ENCODE measurements around the gene CHL1. TPM values are rescaled to one million over a fixed set of nuclear protein-coding genes. Genes with fewer than 3 reads are reported as not detected.

Gene CHL1
- polyA plus RNA-seq, 3 donors, result 1.7 to 17.1 (median 8.2) TPM

- H3K27ac ChIP-seq (ENCODE audit: low read depth, low read length), result no peak overlapping the region
- WGBS, 3 donors, result 34 to 39% (median 36%) methylated on average over 35 of the region's 35 CpGs
Observed at GRCh38 chr3:308597-309321, 112.2 kb downstream of the CHL1 start.

GRCh38 chr3:312160-312733 is 115.7 kb downstream of the CHL1 start:
- no peak overlapping the region for H3K27ac ChIP-seq (ENCODE audit: low read depth, low read length)
- WGBS, 3 donors, result 26 to 75% (median 62%) methylated on average over 3 of the region's 3 CpGs

- WGBS, 3 donors, result 58 to 74% (median 70%) methylated on average over 2 of the region's 2 CpGs
- H3K27ac ChIP-seq (ENCODE audit: low read depth, low read length), result no peak overlapping the region
Observed at GRCh38 chr3:312911-313310, 116.3 kb downstream of the CHL1 start.

- WGBS, 3 donors, result 62 to 89% (median 82%) methylated on average over 3 of the region's 3 CpGs
- no peak overlapping the region for H3K27ac ChIP-seq (ENCODE audit: low read depth, low read length)
Observed at GRCh38 chr3:317012-317411, 120.4 kb downstream of the CHL1 start.

- 57 to 84% (median 80%) methylated on average over 2 of the region's 2 CpGs for WGBS, 3 donors
Observed at GRCh38 chr3:318903-319302, 122.3 kb downstream of the CHL1 start.

GRCh38 chr3:324423-324822 is 127.9 kb downstream of the CHL1 start:
- 82 to 93% (median 86%) methylated on average over 2 of the region's 2 CpGs for WGBS, 3 donors
- no peak overlapping the region for H3K27ac ChIP-seq (ENCODE audit: low read depth, low read length)

More at GRCh38 chr3:318903-319302, 122.3 kb downstream of the CHL1 start:
- H3K27ac ChIP-seq (ENCODE audit: low read depth, low read length), result no peak overlapping the region

- 88 to 94% (median 89%) methylated on average over 1 of the region's 1 CpG for WGBS, 3 donors
- H3K27ac ChIP-seq (ENCODE audit: low read depth, low read length), result no peak overlapping the region
Observed at GRCh38 chr3:325495-325894, 128.9 kb downstream of the CHL1 start.

GRCh38 chr3:330494-331115 is 134.0 kb downstream of the CHL1 start:
- 55 to 73% (median 69%) methylated on average over 1 of the region's 1 CpG for WGBS, 3 donors
- no peak overlapping the region for H3K27ac ChIP-seq (ENCODE audit: low read depth, low read length)

GRCh38 chr3:331881-332280 is 135.3 kb downstream of the CHL1 start:
- 68 to 83% (median 77%) methylated on average over 5 of the region's 5 CpGs for WGBS, 3 donors
- no peak overlapping the region for H3K27ac ChIP-seq (ENCODE audit: low read depth, low read length)

GRCh38 chr3:332701-333100 is 136.1 kb downstream of the CHL1 start:
- no peak overlapping the region for H3K27ac ChIP-seq (ENCODE audit: low read depth, low read length)
- 42 to 45% (median 43%) methylated on average over 2 of the region's 2 CpGs for WGBS, 3 donors

GRCh38 chr3:335240-335639 is 138.7 kb downstream of the CHL1 start:
- 46 to 75% (median 64%) methylated on average over 5 of the region's 5 CpGs for WGBS, 3 donors

GRCh38 chr3:339351-339750 is 142.8 kb downstream of the CHL1 start:
- WGBS, 3 donors, result 40 to 74% (median 70%) methylated on average over 5 of the region's 5 CpGs
- no peak overlapping the region for H3K27ac ChIP-seq (ENCODE audit: low read depth, low read length)

More at GRCh38 chr3:335240-335639, 138.7 kb downstream of the CHL1 start:
- H3K27ac ChIP-seq (ENCODE audit: low read depth, low read length), result no peak overlapping the region

- WGBS, 3 donors, result 71 to 78% (median 73%) methylated on average over 4 of the region's 4 CpGs
- H3K27ac ChIP-seq (ENCODE audit: low read depth, low read length), result no peak overlapping the region
Observed at GRCh38 chr3:341998-342397, 145.4 kb downstream of the CHL1 start.

- WGBS, 3 donors, result 91 to 98% (median 94%) methylated on average over 1 of the region's 1 CpG
- H3K27ac ChIP-seq (ENCODE audit: low read depth, low read length), result no peak overlapping the region
Observed at GRCh38 chr3:346186-346585, 149.6 kb downstream of the CHL1 start.

GRCh38 chr3:347581-347980 is 151.0 kb downstream of the CHL1 start:
- no peak overlapping the region for H3K27ac ChIP-seq (ENCODE audit: low read depth, low read length)
- 69 to 84% (median 77%) methylated on average over 3 of the region's 3 CpGs for WGBS, 3 donors

GRCh38 chr3:350871-351371 is 154.4 kb downstream of the CHL1 start:
- WGBS, 3 donors, result 51 to 60% (median 55%) methylated on average over 4 of the region's 4 CpGs

GRCh38 chr3:352599-352998 is 156.0 kb downstream of the CHL1 start:
- no peak overlapping the region for H3K27ac ChIP-seq (ENCODE audit: low read depth, low read length)
- WGBS, 3 donors, result 49 to 84% (median 64%) methylated on average over 1 of the region's 1 CpG

More at GRCh38 chr3:350871-351371, 154.4 kb downstream of the CHL1 start:
- H3K27ac ChIP-seq (ENCODE audit: low read depth, low read length), result no peak overlapping the region

- 69 to 81% (median 79%) methylated on average over 3 of the region's 3 CpGs for WGBS, 3 donors
- H3K27ac ChIP-seq (ENCODE audit: low read depth, low read length), result no peak overlapping the region
Observed at GRCh38 chr3:353191-353739, 156.7 kb downstream of the CHL1 start.

- no peak overlapping the region for H3K27ac ChIP-seq (ENCODE audit: low read depth, low read length)
- WGBS, 3 donors, result 16 to 31% (median 29%) methylated on average over 3 of the region's 3 CpGs
Observed at GRCh38 chr3:354432-354831, 157.9 kb downstream of the CHL1 start.
